Stimulated activated naive CD8-positive, alpha-beta T cell treated with anti-CD3 and anti-CD28 coated beads, Interleukin-15, Interleukin-2, amounts not matched to agents 100 ng/mL and 50 ng/mL, for 24 hours (primary cell): Measurements from ENCODE around the gene LYPD6.

Source experiments
- H3K27ac Mint-ChIP-seq: one replicate; pipeline ENCODE4 v1.8.0; 2021; ENCODE audit warnings: mild to moderate bottlenecking, mixed read lengths
- H3K27me3 Mint-ChIP-seq: one replicate; pipeline ENCODE4 v1.8.0; 2021; ENCODE audit warnings: mixed read lengths
- H3K36me3 Mint-ChIP-seq: one replicate; pipeline ENCODE4 v1.8.0; 2021; ENCODE audit warnings: low read depth, mixed read lengths
- H3K4me1 Mint-ChIP-seq: one replicate; pipeline ENCODE4 v1.8.0; 2021; ENCODE audit warnings: low read depth, mixed read lengths
- H3K4me3 Mint-ChIP-seq: one replicate; pipeline ENCODE4 v1.8.0; 2021; ENCODE audit warnings: mild to moderate bottlenecking, mixed read lengths
- H3K9me3 Mint-ChIP-seq: one replicate; pipeline ENCODE4 v1.8.0; 2021; ENCODE audit warnings: mixed read lengths

Gene LYPD6

GRCh38 chr2:149331023-149331400 lies 625 bp downstream of the LYPD6 start:
- peak overlapping the region; percentile 5 for H3K4me3 Mint-ChIP-seq
- H3K9me3 Mint-ChIP-seq, result no peaks in the 10 kb centered on the region
- no peaks in the 10 kb centered on the region for H3K36me3 Mint-ChIP-seq
- H3K27ac Mint-ChIP-seq, result no peak overlapping the region
- peaks cover 8% of the 10 kb centered on the region for H3K4me1 Mint-ChIP-seq
- peaks cover 69% of the 10 kb centered on the region for H3K27me3 Mint-ChIP-seq

GRCh38 chr2:149332364-149332763 lies 2.0 kb downstream of the LYPD6 start:
- H3K27me3 Mint-ChIP-seq, result peaks cover 66% of the 10 kb centered on the region
- H3K4me3 Mint-ChIP-seq, result no peak overlapping the region
- peaks cover 8% of the 10 kb centered on the region for H3K4me1 Mint-ChIP-seq
- no peak overlapping the region for H3K27ac Mint-ChIP-seq
- H3K36me3 Mint-ChIP-seq, result no peaks in the 10 kb centered on the region
- H3K9me3 Mint-ChIP-seq, result peaks cover 5% of the 10 kb centered on the region

- peaks cover 8% of the 10 kb centered on the region for H3K4me1 Mint-ChIP-seq
- no peaks in the 10 kb centered on the region for H3K36me3 Mint-ChIP-seq
- peaks cover 55% of the 10 kb centered on the region for H3K27me3 Mint-ChIP-seq
- H3K9me3 Mint-ChIP-seq, result peaks cover 9% of the 10 kb centered on the region
- no peak overlapping the region for H3K27ac Mint-ChIP-seq
- H3K4me3 Mint-ChIP-seq, result no peak overlapping the region
Observed at GRCh38 chr2:149333636-149334035, 3.2 kb downstream of the LYPD6 start.

- Mint-ChIP-seq H3K27me3 (peaks cover 54% of the 10 kb centered on the region), H3K4me3 (no peak overlapping the region), H3K4me1 (peaks cover 6% of the 10 kb centered on the region)
Observed at GRCh38 chr2:149334156-149334555, 3.8 kb downstream of the LYPD6 start.

GRCh38 chr2:149339324-149339723 lies 8.9 kb downstream of the LYPD6 start:
- H3K27ac Mint-ChIP-seq, result no peak overlapping the region
- H3K4me1 Mint-ChIP-seq, result no peaks in the 10 kb centered on the region
- no peaks in the 10 kb centered on the region for H3K36me3 Mint-ChIP-seq
- peaks cover 21% of the 10 kb centered on the region for H3K27me3 Mint-ChIP-seq
- H3K9me3 Mint-ChIP-seq, result peaks cover 9% of the 10 kb centered on the region
- no peak overlapping the region for H3K4me3 Mint-ChIP-seq

More at GRCh38 chr2:149334156-149334555, 3.8 kb downstream of the LYPD6 start:
- H3K36me3 Mint-ChIP-seq, result no peaks in the 10 kb centered on the region
- no peak overlapping the region for H3K27ac Mint-ChIP-seq
- H3K9me3 Mint-ChIP-seq, result peaks cover 9% of the 10 kb centered on the region

GRCh38 chr2:149342509-149342908 lies 12.1 kb downstream of the LYPD6 start:
- no peak overlapping the region for H3K27ac Mint-ChIP-seq
- H3K4me1 Mint-ChIP-seq, result no peaks in the 10 kb centered on the region
- H3K27me3 Mint-ChIP-seq, result peaks cover 9% of the 10 kb centered on the region
- no peak overlapping the region for H3K4me3 Mint-ChIP-seq
- H3K9me3 Mint-ChIP-seq, result peaks cover 4% of the 10 kb centered on the region
- H3K36me3 Mint-ChIP-seq, result no peaks in the 10 kb centered on the region

- Mint-ChIP-seq H3K4me1 (no peaks in the 10 kb centered on the region), H3K9me3 (no peaks in the 10 kb centered on the region), H3K36me3 (no peaks in the 10 kb centered on the region), H3K27me3 (peaks cover 15% of the 10 kb centered on the region), H3K4me3 (no peak overlapping the region), H3K27ac (no peak overlapping the region)
Observed at GRCh38 chr2:149344105-149344504, 13.7 kb downstream of the LYPD6 start.

- Mint-ChIP-seq H3K4me1 (no peaks in the 10 kb centered on the region), H3K4me3 (no peak overlapping the region), H3K9me3 (no peaks in the 10 kb centered on the region), H3K27me3 (peaks cover 16% of the 10 kb centered on the region), H3K27ac (no peak overlapping the region), H3K36me3 (no peaks in the 10 kb centered on the region)
Observed at GRCh38 chr2:149346272-149346671, 15.9 kb downstream of the LYPD6 start.

GRCh38 chr2:149348291-149348690 lies 17.9 kb downstream of the LYPD6 start:
- Mint-ChIP-seq H3K9me3 (no peaks in the 10 kb centered on the region), H3K4me3 (no peak overlapping the region), H3K27ac (no peak overlapping the region), H3K4me1 (no peaks in the 10 kb centered on the region), H3K27me3 (peaks cover 16% of the 10 kb centered on the region), H3K36me3 (no peaks in the 10 kb centered on the region)

- Mint-ChIP-seq H3K36me3 (no peaks in the 10 kb centered on the region), H3K9me3 (no peaks in the 10 kb centered on the region), H3K27ac (no peak overlapping the region), H3K27me3 (peaks cover 12% of the 10 kb centered on the region), H3K4me1 (no peaks in the 10 kb centered on the region), H3K4me3 (no peak overlapping the region)
Observed at GRCh38 chr2:149353421-149353820, 23.0 kb downstream of the LYPD6 start.

GRCh38 chr2:149355716-149356422 lies 25.5 kb downstream of the LYPD6 start:
- Mint-ChIP-seq H3K27ac (no peak overlapping the region), H3K9me3 (no peaks in the 10 kb centered on the region), H3K4me1 (no peaks in the 10 kb centered on the region), H3K4me3 (no peak overlapping the region), H3K27me3 (no peaks in the 10 kb centered on the region), H3K36me3 (no peaks in the 10 kb centered on the region)

- H3K27me3 Mint-ChIP-seq, result peaks cover 3% of the 10 kb centered on the region
- H3K36me3 Mint-ChIP-seq, result no peaks in the 10 kb centered on the region
- H3K27ac Mint-ChIP-seq, result no peak overlapping the region
- no peaks in the 10 kb centered on the region for H3K4me1 Mint-ChIP-seq
- no peak overlapping the region for H3K4me3 Mint-ChIP-seq
- no peaks in the 10 kb centered on the region for H3K9me3 Mint-ChIP-seq
Observed at GRCh38 chr2:149357058-149357457, 26.7 kb downstream of the LYPD6 start.

GRCh38 chr2:149360106-149360505 lies 29.7 kb downstream of the LYPD6 start:
- H3K36me3 Mint-ChIP-seq, result no peaks in the 10 kb centered on the region
- no peak overlapping the region for H3K4me3 Mint-ChIP-seq
- peaks cover 14% of the 10 kb centered on the region for H3K27me3 Mint-ChIP-seq
- no peak overlapping the region for H3K27ac Mint-ChIP-seq
- H3K9me3 Mint-ChIP-seq, result no peaks in the 10 kb centered on the region
- no peaks in the 10 kb centered on the region for H3K4me1 Mint-ChIP-seq

GRCh38 chr2:149363958-149364357 lies 33.6 kb downstream of the LYPD6 start:
- peaks cover 34% of the 10 kb centered on the region for H3K27me3 Mint-ChIP-seq
- no peak overlapping the region for H3K27ac Mint-ChIP-seq
- no peaks in the 10 kb centered on the region for H3K36me3 Mint-ChIP-seq
- H3K4me1 Mint-ChIP-seq, result no peaks in the 10 kb centered on the region
- no peak overlapping the region for H3K4me3 Mint-ChIP-seq
- no peaks in the 10 kb centered on the region for H3K9me3 Mint-ChIP-seq

- Mint-ChIP-seq H3K4me1 (no peaks in the 10 kb centered on the region), H3K9me3 (no peaks in the 10 kb centered on the region), H3K27ac (no peak overlapping the region), H3K36me3 (no peaks in the 10 kb centered on the region), H3K27me3 (peaks cover 39% of the 10 kb centered on the region), H3K4me3 (no peak overlapping the region)
Observed at GRCh38 chr2:149364839-149365238, 34.5 kb downstream of the LYPD6 start.

- Mint-ChIP-seq H3K27me3 (peaks cover 39% of the 10 kb centered on the region), H3K4me1 (no peaks in the 10 kb centered on the region), H3K27ac (no peak overlapping the region), H3K36me3 (no peaks in the 10 kb centered on the region), H3K4me3 (no peak overlapping the region), H3K9me3 (no peaks in the 10 kb centered on the region)
Observed at GRCh38 chr2:149365931-149366583, 35.7 kb downstream of the LYPD6 start.
